MM.1S (cell line): ENCODE data around the gene RAB11FIP4.
A peak's percentile ranks its signal among the peaks of the same experiment; 100 is the strongest.

ENCODE experiments used
- DNase-seq: peaks from one replicate; pipeline ENCODE4 v3.0.0-alpha.2; 2015
- H2AFZ ChIP-seq: fragments of 300-600 bp; sonication (generic); 2 replicates; pipeline ENCODE4 v1.6.0; 2016; ENCODE audit warnings: antibody characterized with exemption, low read length
- H3F3A ChIP-seq: fragments of 300-600 bp; sonication (generic); 2 replicates; pipeline ENCODE4 v1.6.1; 2016; ENCODE audit warnings: mild to moderate bottlenecking, antibody characterized with exemption, low read length, moderate library complexity, mixed read lengths; ENCODE audit not compliant: insufficient read depth
- H3K27ac ChIP-seq: fragments of 300-600 bp; sonication (generic); 2 replicates; pipeline ENCODE4 v1.5.1; 2016; ENCODE audit warnings: mild to moderate bottlenecking, low read length
- H3K27me3 ChIP-seq: fragments of 300-600 bp; sonication (generic); replicated peaks from 2 replicates; pipeline ENCODE4 v1.6.0; 2016; ENCODE audit warnings: low read length; ENCODE audit not compliant: insufficient read depth
- H3K36me3 ChIP-seq: fragments of 300-600 bp; sonication (generic); replicated peaks from 2 replicates; pipeline ENCODE4 v1.6.1; 2016; ENCODE audit warnings: mild to moderate bottlenecking, low read length, mixed read lengths; ENCODE audit not compliant: insufficient read depth
- H3K4me1 ChIP-seq: fragments of 300-600 bp; sonication (generic); 2 replicates; pipeline ENCODE4 v1.6.1; 2016; ENCODE audit warnings: low read length, mixed read lengths
- H3K4me2 ChIP-seq: fragments of 300-600 bp; sonication (generic); 2 replicates; pipeline ENCODE4 v1.6.0; 2016; ENCODE audit warnings: low read depth, low read length
- H3K4me3 ChIP-seq: fragments of 300-600 bp; sonication (generic); 2 replicates; pipeline ENCODE4 v1.5.1; 2016; ENCODE audit warnings: low read length, mixed read lengths
- H3K79me2 ChIP-seq: fragments of 300-600 bp; sonication (generic); 2 replicates; pipeline ENCODE4 v1.6.1; 2016; ENCODE audit warnings: mixed run types, low read length, mixed read lengths
- H3K9ac ChIP-seq: fragments of 300-600 bp; sonication (generic); 2 replicates; pipeline ENCODE4 v1.6.1; 2016; ENCODE audit warnings: low read length, mixed read lengths
- H3K9me2 ChIP-seq: fragments of 300-600 bp; sonication (generic); replicated peaks from 2 replicates; pipeline ENCODE4 v1.6.1; 2016; ENCODE audit warnings: mild to moderate bottlenecking, low read length, mixed read lengths; ENCODE audit not compliant: insufficient read depth
- H3K9me3 ChIP-seq: fragments of 300-600 bp; sonication (generic); replicated peaks from 2 replicates; pipeline ENCODE4 v1.6.1; 2016; ENCODE audit warnings: mild to moderate bottlenecking, low read length, mixed read lengths; ENCODE audit not compliant: insufficient read depth
- H4K20me1 ChIP-seq: fragments of 300-600 bp; sonication (generic); 2 replicates; pipeline ENCODE4 v1.6.1; 2016; ENCODE audit warnings: mild to moderate bottlenecking, low read length, moderate library complexity, mixed read lengths; ENCODE audit not compliant: insufficient read depth
- EZH2 ChIP-seq: fragments of 300-600 bp; sonication (generic); optimal IDR thresholded peaks from 2 replicates; pipeline ENCODE3; 2017; ENCODE audit warnings: low read depth, mild to moderate bottlenecking, antibody characterized with exemption, low read length, mixed read lengths
- EZH2phosphoT487 ChIP-seq: fragments of 300-600 bp; sonication (generic); IDR thresholded peaks from 2 replicates; pipeline ENCODE4 v1.6.1; 2018; ENCODE audit warnings: antibody characterized with exemption, low read length
- TF ChIP-seq, protein P1 (sequence below): fragments of 300-600 bp; sonication (generic); IDR thresholded peaks from 2 replicates; pipeline ENCODE4 v1.5.1; 2016; ENCODE audit warnings: antibody characterized with exemption, low read length, mixed read lengths

The RAB11FIP4 gene

DNA sequence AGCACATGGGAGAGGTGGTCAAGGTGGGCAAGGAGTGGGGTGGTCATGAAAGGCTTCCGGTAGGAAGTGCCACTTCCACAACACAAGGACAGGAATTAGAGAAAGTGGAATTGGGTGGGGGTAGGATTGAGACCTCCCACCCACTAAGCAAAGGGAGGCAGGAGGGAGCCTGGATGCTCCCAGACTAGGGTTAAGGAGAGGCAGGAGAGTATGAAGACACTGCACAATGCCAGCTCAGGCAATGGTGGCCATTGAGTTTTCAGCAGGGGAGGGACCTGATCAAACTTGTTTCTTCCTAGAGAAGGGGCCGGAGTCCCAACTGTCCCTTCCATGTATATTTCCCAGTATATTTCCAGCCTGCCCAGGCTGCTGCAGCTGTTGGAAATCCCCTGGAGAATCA, 3.1 kb upstream of the RAB11FIP4 start:
- no peak for DNase-seq
- Histone ChIP-seq H3K27me3 (peaks cover 13% of the 10 kb centered on the region; the same call in 1 of the 2 replicates), H3K9me2 (no peaks in the 10 kb centered on the region), H3K4me1 (no peaks in the 10 kb centered on the region), H3K4me3 (no peak overlapping the region), H2AFZ (no peak overlapping the region), H3F3A (no peaks in the 10 kb centered on the region), H3K9me3 (no peaks in the 10 kb centered on the region), H4K20me1 (no peaks in the 10 kb centered on the region), H3K27ac (no peak overlapping the region), H3K4me2 (no peak overlapping the region), H3K36me3 (no peaks in the 10 kb centered on the region), H3K79me2 (no peaks in the 10 kb centered on the region), H3K9ac (no peak overlapping the region)
- TF ChIP-seq, protein P1, sequence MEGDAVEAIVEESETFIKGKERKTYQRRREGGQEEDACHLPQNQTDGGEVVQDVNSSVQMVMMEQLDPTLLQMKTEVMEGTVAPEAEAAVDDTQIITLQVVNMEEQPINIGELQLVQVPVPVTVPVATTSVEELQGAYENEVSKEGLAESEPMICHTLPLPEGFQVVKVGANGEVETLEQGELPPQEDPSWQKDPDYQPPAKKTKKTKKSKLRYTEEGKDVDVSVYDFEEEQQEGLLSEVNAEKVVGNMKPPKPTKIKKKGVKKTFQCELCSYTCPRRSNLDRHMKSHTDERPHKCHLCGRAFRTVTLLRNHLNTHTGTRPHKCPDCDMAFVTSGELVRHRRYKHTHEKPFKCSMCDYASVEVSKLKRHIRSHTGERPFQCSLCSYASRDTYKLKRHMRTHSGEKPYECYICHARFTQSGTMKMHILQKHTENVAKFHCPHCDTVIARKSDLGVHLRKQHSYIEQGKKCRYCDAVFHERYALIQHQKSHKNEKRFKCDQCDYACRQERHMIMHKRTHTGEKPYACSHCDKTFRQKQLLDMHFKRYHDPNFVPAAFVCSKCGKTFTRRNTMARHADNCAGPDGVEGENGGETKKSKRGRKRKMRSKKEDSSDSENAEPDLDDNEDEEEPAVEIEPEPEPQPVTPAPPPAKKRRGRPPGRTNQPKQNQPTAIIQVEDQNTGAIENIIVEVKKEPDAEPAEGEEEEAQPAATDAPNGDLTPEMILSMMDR = no peak
- no peak for TF ChIP-seq EZH2phosphoT487

DNA sequence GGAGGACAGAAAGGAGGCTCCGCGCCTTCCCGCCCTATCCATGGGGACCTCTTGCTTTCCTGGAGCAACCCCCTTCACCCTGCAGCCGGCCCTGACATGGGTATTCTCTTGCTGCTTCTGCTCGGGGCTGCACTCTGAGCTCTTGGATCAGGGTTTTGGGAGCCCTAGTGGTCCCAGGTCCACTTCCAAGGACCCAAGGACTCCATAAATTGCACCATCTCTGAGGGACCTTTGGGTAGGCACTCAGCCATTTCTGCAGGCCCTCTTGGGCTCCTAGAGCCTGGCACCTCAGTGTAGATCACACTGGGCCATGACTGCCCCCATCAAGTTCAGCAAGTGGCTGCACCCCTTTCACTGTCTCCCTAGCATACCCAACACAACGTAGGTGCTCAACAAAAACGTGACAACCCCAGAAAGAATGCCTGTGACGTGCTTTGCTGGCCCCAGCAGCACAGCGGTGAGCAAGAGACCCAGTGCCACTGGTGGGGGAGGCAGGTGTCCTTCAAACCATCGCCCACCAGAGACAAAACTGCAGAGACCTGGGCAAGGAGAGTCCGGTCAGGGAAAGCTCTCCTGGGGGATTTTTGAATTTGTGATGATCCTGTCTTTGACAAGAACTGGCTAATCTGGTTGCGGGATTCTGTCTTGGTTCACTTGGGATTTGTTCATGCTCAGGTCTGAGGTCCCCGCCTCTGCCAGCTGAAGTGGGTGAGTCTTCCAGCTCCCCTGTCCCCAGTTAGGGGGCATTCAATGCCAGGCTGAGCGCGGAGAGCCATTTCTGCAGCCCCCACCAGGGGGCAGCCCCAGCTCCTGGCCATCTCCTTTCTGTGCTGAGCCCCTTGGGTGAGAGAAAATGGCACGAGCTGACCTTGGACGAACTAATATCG, 2.5 kb upstream of the RAB11FIP4 start:
- no peaks in the 10 kb centered on the region for H3K36me3 ChIP-seq
- no peaks in the 10 kb centered on the region for H3K9me3 ChIP-seq
- H3K4me2 ChIP-seq = no peak overlapping the region
- no peaks in the 10 kb centered on the region for H3F3A ChIP-seq
- peaks cover 14% of the 10 kb centered on the region; the same call in 1 of the 2 replicates for H3K27me3 ChIP-seq
- H2AFZ ChIP-seq = no peak overlapping the region
- no peak overlapping the region for H3K9ac ChIP-seq
- no peaks in the 10 kb centered on the region for H4K20me1 ChIP-seq
- no peaks in the 10 kb centered on the region for H3K9me2 ChIP-seq
- H3K27ac ChIP-seq = no peak overlapping the region
- H3K79me2 ChIP-seq = no peaks in the 10 kb centered on the region
- no peak overlapping the region for H3K4me3 ChIP-seq
- no peaks in the 10 kb centered on the region for H3K4me1 ChIP-seq
- TF ChIP-seq EZH2phosphoT487 = no peak
- TF ChIP-seq, protein P1 = peak; percentile 69
- no peak for TF ChIP-seq EZH2
- peak; percentile 35 for DNase-seq

DNA sequence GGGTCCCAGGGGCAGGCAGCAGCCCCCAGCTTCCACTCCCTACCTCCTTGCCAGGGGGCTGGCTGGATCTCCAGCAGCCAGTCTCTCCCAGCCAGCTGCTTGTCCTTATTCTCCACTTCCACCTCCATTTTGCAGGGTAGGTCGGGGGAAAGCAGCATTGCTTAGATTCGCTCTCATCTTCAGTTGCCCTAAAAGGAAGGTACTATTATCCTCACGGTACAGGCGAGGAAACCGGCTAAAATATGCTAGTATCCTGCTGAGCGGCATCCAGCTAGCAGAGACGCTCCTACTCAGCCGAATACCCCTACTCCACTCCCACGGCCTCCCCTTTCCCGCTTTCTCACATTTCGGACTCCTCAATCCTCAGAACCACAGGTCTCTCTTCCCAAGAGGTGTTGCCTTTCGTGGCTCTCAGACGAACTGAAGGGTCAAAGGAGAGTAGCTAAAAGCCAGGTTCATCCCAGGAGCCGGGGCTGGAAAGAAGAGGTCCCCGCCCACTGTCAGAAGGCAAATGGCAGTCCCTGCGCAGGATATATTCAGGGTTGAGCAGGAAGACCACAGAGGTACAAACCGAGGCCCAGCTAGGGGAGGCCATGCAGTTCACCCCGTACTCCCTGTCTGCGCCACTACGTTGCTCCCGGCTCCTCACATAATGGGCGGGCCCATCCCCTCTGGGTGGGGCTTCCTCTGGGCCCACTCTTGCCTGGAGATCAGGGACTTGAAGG, 1.7 kb upstream of the RAB11FIP4 start:
- Histone ChIP-seq H3K4me1 (no peaks in the 10 kb centered on the region), H2AFZ (no peak overlapping the region), H3K36me3 (no peaks in the 10 kb centered on the region), H3F3A (no peaks in the 10 kb centered on the region), H3K4me3 (no peak overlapping the region), H3K9me3 (no peaks in the 10 kb centered on the region), H3K27me3 (peaks cover 19% of the 10 kb centered on the region; the same call in 1 of the 2 replicates), H3K9me2 (no peaks in the 10 kb centered on the region), H3K9ac (no peak overlapping the region), H3K27ac (no peak overlapping the region), H3K79me2 (no peaks in the 10 kb centered on the region), H4K20me1 (no peaks in the 10 kb centered on the region), H3K4me2 (no peak overlapping the region)
- TF ChIP-seq, protein P1 = no peak
- no peak for DNase-seq
